HG02642 (cell line): ENCODE measurements around the gene TRIM15.

Experiments
- ATAC-seq: cut with Tn5 transposase; IDR thresholded peaks from one replicate; pipeline ENCODE4 v1.9.1; 2021; ENCODE audit warnings: mild to moderate bottlenecking; ENCODE audit not compliant: unreplicated experiment, poor library complexity

Gene TRIM15

DNA sequence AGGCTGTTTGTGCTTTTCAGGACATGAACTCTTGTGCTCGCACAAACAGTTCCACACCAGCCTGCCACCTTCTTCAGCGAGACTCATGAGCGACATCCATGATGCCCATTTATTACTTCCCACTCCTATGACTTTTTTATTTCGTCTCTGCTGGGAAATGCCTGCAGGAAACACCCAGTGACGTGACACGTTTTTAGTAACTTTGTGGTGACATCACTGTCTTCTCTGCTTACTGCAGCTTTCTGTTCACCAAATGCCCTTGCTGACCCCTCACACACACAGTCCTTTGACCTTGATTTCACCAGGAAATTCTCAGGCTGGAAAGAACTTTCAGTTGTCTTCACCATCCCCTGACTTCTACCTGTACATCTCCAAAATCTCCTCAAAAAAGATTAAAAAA lies 18.5 kb upstream of the TRIM15 start:
- no peak for ATAC-seq

DNA sequence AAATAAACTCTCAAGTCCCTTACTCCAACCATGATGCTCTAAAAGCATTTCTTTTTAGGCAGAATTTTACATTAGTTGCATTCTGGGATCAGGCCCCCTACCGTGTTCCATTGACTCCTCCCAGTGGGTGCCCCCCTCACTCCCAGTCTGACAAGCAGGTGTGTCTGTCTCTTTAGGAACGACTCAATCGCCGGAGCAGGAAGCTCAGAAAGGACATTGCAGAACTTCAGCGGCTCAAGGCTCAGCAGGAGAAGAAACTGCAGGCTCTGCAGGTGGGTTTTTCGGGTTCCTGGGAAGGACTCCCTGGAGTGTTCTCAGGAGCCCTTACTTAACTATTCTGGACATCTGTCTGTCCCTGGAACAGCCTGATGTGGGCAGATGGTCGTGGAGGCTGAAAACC lies 17.5 kb upstream of the TRIM15 start:
- no peak for ATAC-seq

DNA sequence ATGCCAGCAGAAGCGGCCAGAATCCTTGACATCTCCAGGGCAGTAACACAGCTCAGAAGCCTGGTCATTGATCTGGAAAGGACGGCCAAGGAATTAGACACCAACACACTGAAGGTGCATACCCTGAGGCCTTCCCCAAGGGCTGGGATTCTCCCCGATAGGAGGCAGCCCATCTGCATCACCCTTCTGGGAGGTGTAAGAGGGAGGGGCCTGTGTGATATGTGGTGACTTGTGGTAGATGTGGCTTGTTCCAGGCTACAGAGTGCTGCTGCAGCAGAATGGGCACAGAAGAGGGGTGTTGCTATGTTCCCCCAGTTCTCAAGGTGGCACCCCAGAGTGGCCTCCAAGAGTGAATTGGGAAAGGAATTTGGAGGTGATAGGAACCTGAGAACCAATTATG lies 16.2 kb upstream of the TRIM15 start:
- no peak for ATAC-seq

DNA sequence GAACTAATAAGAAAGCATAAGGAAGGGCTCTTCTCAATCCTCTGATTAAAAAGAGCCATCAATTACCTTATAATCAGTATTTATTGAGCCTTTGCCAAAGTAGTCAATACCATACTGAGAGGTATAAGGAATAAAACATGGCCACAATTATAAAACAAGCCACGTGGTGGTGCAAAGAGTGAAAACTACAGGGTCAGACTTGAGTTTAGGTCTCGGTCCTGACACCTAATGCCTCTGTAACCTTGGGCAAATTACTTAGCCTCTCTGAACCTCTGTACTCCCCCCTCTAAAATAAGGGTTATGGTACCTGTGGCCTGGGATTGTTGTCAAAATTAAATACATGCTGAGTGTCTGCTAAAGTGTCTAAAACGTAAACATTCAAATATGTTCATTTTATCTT lies 14.1 kb upstream of the TRIM15 start:
- ATAC-seq = no peak

DNA sequence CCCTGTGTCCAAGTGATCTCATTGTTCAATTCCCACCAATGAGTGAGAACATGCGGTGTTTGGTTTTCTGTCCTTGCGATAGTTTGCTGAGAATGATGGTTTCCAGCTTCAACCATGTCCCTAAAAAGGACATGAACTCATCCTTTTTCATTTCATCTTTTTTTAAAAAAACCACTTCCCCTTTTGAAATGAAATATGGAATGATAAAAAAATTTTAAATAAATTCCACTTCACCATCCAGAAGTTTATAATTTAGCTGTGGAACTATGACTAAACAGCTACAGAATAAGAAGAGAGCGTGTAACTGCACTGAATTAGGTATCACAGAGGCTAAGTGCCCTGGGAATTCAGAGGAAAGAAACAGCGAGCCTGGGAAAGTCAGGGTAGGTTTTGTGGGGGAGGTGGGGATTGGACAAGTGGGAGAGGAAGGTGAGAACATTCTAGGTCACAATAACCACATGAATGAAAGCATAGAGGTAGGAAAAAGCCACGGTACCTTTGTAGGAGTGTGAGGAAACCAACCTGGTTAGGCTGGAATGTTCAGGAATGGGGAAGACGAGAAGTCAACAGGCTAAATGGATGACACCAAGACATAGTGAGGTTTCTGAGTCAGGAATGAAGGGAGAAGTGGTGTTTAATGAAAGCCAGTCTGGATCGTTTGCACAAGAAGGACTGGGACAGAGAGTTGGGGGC lies 13.3 kb upstream of the TRIM15 start:
- no peak for ATAC-seq

DNA sequence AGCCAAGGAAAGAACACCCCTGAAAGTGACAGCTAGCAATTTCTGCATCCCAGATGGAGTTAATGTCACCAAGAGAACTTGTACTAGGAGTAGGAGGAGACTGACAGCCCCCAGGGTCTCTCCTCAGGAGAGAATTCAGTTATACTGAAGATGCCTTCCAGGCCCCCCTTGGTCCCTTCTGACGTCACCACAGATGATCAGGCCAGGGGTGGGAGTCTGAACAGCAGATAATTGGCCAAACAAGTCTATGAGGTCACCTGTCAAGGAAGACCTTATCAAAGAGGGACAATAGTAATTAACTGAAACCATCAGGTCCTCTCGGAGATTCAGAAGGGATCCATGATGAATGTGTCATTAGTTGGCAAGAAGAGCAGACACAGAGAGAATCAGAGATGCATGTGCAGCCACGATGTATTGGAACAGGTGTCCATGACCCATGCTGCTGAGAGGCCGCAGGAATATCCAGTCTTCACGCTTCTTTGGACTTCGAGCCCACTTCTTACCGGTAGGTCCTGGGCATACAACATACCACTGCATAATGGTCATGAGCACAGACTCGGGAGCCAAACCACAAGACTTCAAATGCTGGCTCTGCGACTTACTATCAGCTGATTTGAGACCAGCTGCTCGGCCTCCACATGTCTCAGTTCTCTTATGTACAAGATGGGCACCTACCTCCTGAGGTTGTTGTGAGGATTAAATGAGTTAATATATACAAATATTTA lies 12.5 kb upstream of the TRIM15 start:
- no peak for ATAC-seq

DNA sequence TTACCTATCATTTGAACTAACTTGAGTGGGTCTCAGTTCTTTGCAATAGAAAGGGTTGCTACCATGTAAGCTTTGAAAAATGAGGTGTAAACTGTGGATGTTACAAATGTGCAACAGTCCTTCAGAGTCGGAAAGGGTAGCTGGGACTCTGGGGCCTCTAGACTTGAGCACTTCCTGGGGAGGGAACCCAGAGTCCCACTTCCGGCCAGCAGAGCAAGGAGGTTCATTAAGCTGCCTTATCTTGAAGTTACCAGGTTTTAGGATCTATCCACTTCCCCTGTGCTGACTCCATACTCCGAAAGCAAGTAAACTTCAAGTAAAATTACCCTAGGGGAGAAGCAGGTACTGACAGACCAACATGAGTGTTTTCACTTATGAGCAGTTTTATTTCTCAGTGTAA lies 11.8 kb upstream of the TRIM15 start:
- ATAC-seq = no peak

DNA sequence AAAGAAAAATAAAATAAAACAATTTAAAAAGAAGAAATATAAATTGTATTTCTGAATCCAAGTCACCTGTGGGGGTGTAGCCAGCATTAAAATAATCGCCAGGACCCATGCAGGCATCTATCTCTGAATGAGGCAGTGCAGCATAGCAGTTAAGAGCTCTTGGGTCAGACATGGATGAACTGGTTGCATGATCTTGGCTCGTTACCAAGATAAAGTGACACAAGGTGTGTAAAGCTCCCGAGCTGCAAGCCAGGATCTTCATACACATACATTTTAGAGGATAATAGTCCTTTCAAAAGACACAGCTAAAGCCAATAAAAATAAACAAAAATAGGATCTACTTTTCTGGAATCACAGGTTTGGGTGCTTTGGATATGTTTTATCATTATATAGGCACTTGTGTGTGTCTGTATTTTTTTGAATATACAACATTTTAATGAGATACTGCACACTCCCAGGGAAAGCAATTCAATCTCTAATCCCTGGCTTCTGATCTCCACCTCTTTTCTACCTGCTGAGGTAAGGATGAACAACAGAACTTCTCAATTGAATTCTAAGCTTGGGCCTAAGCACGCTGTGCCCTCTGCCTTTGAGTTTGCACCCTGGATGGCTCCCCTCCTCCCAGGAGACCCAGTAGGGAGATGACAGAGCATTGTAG lies 11.2 kb upstream of the TRIM15 start:
- no peak for ATAC-seq

DNA sequence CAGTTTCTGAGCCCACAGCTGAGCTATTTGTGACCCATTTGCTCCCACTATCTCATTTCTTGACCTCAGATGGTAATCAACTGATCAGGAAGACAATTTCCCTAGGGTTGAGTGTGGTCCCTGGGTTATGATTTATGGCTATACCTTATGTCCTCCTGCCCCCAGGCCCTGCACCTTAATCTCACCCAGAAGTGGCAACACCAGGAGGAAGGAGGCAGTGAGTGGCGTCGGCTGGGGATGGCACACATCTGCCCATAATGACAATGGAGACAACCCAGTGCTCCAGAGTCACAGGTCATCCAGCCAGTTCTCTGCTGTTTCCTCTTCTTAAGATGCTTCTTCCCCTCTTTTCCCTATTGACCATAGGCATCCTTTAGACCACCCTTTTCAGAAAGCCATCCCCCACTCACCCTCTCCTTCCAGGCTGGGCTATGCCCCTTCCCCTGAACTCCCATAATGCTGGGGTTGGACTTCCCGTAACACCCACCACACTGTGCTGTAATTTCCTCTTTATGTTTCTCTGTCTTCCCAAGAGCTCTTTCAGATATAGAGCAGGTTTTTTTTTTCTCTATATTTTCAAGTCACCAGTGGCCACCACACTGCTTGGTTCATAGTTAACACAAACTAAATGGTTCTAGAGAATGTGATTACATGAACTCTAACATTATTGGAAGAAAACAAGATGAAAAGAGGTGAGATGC lies 10.3 kb upstream of the TRIM15 start:
- no peak for ATAC-seq

DNA sequence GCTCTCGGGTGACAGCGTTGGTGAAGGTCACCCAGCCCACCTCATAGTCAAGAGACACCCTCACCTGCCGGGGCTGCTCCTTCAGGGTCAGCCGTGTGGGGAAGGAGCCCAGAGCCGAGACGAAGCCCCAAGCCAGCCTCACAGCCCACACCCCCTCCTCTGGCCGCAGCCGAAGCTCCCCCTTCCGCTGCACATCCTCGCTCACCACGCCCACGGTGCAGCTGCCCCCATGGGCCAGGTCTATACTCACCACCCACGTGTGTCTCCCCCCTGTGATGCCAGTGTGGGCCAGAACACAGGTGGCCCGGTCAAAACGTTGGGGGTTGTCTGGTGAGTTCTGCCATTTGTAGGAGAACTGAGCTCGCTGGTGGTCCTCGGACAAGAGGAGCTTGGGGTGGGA lies 9.3 kb upstream of the TRIM15 start:
- ATAC-seq = no peak

DNA sequence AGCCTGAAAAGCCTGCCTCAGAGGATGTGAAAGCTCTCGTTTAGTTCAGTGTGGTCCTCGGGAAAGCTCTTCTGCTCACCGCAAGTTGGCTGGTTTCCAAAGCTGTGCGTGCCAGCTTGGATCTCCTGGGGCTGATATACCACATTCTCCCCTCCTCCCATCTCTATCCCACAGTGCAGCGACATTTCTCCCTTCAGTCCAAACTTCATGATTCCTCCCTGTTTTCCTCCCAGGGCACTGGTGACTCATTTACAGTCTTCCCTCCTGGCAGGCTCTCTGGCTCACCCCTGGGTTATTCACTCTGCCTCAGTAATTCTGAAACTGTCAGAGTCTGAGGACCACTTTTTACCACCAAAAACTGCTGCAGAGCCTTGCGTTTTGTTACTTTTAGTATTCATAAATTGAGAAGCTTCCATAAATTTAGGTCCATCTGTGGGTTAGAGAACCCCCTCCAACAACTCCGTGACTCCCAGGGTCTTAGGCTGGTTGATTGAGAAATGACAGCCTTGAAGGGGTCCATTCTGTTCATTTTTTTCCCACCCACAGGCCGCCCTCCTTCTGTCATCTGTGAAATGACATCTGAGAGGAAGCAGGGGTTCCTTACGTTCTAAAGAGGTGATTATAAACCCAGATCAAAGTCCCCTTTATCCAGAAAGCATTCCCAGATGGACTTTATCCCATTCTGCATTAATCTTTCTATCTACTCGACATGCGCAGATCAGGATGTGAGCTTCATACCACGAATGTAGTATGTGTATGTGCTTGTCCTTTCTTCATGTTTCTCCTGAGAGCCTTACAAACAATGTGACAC lies 8.4 kb upstream of the TRIM15 start:
- ATAC-seq = no peak

DNA sequence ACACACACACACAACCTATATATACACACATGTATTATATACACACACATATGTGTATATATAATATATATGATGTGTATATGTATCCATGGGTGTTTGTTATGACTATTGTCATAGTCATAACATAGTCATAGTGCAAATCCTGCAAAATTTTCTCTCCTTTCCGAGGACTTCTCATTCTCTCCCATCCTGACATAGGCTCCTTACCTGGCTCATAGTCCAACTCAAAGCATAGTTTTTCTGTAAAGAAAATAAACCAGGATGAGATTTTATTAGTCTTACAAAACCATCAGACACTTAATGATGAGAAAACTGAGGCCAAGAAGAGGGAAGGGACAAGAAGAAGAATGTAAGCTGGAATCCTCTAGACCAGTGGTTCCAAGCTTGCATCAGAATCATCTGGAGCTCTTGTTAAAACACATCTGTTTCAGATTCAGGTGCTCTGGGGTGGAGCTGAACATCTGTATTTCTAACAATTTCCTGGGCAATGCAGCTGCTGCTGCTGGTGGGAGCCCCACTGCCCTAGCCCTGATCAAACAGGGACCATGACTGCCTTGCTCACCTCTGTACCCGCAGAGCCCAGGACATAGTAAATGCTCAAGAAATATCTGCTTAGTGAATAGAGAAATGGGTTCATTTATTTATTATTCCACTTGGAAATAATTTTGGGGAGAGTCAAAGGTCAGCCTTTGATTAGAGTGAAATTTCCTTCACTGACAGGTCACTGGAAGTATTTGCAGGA lies 7.7 kb upstream of the TRIM15 start:
- no peak for ATAC-seq

DNA sequence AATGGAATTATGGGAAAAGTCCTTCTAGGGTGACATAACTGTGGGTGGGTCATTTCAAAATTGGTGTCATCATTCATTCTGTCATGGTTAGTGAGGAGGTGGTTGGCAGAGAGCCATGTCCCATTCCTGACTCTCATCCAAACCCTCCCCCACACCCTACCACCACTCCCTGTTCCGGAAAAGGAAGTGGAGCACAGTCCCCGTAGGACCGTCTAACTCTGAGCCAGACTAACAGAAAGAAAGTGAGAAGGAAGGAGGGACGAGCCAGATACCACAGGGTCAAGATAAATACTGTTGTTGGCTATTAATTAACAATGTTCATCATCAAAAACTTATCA lies 7.1 kb upstream of the TRIM15 start:
- ATAC-seq = no peak

DNA sequence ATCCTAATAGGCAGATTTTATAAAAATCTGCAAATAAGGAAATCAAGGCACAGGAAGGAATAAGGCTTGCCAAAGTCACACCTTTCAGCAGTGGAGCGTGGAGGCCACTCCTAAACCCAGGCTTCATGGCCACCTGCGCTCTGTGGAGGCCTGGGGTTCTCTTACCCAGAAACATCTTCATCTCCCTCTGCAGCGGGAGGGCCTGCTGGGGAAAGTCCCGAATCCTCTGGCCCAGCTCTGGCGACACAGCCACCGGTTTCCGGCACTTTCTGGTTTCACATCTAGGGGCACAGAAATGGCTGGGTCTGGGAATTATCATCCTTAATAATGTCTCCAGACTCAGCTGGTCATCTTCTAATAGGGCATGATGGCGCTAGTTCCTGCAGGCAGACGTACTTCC lies 6.6 kb upstream of the TRIM15 start:
- no peak for ATAC-seq

DNA sequence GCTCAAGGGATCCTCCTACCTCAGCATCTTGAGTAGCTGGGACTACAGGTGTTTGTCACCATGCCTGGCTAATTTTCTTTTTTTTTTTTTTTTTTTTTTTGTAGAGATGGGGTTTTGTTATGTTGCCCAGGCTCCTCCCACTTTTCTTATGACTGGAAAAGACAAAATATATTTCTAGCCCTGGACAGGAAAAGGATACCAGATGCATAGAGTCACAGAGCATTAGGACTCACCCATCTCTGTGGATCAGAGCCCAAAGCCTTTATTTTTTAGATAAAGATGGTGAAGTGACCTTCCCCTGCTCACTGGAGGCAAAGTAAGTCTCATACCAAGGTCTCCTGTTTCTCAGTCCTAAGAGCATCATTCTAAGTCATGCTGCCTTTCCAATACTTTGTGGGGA lies 5.8 kb upstream of the TRIM15 start:
- no peak for ATAC-seq

DNA sequence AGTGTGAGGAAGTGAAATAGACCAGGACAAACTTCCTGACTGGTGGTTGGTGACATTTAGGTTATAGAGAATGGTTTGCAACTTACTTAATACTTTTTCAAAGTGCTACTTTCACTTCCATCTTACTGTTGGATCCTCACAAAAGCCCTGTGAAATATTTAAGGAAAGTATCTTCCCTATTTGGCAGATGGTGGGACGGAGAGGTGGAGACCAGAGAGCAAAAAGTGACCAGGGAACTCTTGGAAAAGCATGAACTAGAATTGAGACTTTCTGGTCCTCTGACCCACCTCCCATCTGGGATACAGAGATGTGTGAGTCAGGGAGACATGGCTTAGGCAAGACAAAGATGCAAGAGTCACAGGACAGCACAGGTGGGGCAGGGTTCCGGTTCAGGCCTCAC lies 5.3 kb upstream of the TRIM15 start:
- ATAC-seq = no peak

DNA sequence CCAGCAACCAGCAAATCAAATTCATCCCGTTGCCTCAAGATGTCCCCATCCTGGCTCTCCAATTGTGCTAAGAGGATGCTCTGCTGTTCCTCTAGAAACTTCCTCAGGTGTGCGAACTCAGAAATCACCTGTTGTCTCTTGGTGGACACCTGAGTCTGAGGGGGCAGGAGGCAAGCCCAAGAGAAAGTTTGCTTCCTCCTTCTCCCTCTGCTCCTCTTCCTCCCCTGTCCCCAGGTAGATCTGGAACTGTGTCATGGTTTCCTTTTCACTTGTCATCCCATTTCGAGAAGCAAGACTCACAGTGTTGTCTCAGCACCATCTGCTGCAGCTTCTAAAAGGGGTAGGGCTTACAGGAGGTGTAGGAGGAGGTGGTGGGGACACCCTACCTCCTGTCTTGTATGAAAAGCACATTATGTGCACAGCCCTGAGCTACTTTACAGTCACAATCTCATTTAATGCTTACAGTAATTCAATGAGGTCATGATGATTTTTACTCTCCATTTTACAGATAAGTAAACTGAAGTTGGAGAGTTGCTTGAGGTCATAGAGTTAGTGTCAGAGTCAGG lies 4.8 kb upstream of the TRIM15 start:
- ATAC-seq = no peak

DNA sequence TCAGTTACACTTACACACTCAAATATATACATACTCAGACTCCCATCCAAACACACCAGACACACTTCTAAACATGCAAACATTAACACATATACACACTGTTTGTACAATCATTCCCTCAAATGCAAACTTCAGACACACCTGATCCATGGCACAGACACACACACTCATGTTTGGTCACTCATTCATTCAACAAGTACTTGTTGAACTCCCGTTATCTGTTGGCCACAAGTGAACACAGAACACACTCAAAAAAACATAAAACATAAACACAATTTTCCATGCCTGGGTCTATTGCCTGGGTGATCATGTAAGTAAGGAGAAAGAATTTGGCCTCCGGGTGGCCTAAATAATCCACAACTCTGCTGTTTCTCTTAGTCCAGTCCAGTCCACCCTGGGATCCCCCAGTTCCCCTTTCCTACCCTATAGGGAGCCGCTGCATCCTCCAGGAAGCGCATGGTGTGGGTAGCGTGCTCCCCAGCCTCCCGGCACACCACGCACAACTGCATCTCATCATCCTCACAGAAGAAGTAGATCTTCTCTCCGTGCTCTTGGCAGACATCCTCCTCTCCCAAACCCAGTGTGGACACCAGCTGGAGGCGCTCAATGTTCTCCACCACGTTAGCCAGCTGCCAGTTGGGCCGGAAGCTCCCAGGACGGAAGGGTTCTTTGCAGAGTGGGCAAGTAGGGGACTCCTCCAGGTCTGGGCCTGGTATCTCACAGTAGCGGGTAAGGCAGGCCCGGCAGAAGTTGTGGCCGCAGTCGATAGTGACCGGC lies 3.1 kb upstream of the TRIM15 start:
- ATAC-seq = no peak
